GM18951 (cell line): ENCODE results near the gene NOS3.
"Not testable (repeated sequence)": the region's sequence is repeated elsewhere in the genome, so short reads cannot be mapped to it uniquely, and the experiment has no call there.

Experiments
- POLR2A ChIP-seq: IDR thresholded peaks from 4 replicates; pipeline ENCODE4 v1.6.1; 2011; ENCODE audit warnings: mild to moderate bottlenecking; ENCODE audit not compliant: insufficient read length, insufficient read depth; ENCODE audit errors: extremely low read depth
- in situ Hi-C: fragments of 300-500 bp; cut with MboI; formaldehyde crosslinking; loops from one replicate; pipeline ENCODE4 v1.12.0; 2022; ENCODE audit warnings: low sequenced_read_pairs, mixed read lengths, inconsistent platforms; ENCODE audit not compliant: unreplicated experiment

Gene NOS3

DNA sequence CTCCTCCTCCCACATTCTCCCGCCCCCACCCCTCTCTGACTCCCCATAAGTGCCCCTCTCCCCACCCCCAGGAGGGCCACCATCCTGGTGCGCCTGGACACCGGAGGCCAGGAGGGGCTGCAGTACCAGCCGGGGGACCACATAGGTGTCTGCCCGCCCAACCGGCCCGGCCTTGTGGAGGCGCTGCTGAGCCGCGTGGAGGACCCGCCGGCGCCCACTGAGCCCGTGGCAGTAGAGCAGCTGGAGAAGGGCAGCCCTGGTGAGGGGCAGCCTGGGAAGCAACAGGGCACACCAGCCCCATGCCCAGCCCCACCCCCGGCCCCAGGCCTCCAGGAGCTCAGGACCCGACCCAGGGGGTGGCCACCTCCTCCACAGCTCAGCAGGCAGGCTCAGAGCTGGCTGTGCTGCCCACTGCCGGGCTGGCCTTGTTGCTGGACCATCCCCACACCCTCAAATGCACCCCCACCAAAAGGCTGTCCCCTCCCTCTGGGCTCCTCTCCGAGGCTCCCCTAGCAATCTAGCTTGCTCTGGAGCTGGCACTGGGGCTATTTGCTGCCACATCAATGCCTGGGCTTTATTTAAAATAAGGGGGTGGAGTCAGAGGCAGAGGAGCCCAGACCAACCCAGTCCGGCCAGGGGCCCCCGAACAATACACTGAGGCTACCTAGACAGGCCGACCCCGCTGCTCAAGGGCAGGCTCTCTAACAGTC, 18.7 kb downstream of the NOS3 start:
- no peak for TF ChIP-seq POLR2A
- in situ Hi-C loops, result no loop called here

- in situ Hi-C loops, result no loop called here
Measured at GRCh38 chr7:151010037-151010306, 19.2 kb downstream of the NOS3 start.

DNA sequence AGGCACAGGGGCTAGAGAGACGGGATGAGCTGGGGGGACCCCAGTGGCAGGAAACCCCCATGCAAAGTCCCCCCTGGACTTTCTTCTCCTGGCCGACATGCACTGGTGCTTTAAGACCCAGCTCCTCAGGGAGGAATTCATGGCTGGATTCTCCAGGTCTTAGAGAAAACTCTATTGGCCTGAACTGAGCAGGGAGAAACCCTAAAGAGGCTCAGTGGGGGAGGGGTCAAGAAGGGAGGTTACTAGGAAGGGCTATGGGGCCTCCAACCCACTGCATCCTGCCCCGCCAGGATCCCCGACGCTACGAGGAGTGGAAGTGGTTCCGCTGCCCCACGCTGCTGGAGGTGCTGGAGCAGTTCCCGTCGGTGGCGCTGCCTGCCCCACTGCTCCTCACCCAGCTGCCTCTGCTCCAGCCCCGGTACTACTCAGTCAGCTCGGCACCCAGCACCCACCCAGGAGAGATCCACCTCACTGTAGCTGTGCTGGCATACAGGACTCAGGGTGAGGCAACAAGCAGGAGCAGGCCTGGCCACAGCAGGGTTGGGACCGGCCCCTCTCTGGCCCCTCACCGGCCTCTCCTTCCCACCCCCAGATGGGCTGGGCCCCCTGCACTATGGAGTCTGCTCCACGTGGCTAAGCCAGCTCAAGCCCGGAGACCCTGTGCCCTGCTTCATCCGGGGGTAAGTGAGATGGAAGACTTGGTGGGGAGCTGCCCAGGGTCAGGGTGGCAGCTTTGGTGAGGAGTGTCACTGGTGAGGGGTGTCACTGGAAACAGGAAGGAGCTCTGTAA, 19.7 kb downstream of the NOS3 start:
- no peak for TF ChIP-seq POLR2A
- in situ Hi-C loops, result no loop called here

More at GRCh38 chr7:151010037-151010306, 19.2 kb downstream of the NOS3 start:
- TF ChIP-seq POLR2A, result no peak

DNA sequence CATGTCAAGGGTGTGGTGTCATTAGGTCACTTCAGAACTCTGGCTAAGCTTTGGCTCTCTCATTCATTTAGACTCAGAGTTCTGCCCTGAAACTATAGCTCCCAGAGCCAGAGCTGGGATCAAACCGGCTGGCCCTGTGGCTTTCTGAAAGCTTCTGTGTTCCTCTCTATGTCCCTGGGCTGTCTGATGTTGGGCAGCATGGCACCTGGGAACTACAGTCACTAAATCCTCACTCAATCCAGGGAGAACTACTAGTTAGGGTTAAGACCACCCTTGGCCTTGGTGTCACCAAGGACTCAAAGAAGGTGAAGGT, 20.2 kb downstream of the NOS3 start:
- TF ChIP-seq POLR2A, result no peak
- in situ Hi-C loops, result no loop called here

- in situ Hi-C loops, result not testable (repeated sequence)
Measured at GRCh38 chr7:151011616-151012015, 20.8 kb downstream of the NOS3 start.

GRCh38 chr7:151012031-151012692, 21.3 kb downstream of the NOS3 start:
- no peak for TF ChIP-seq POLR2A
- in situ Hi-C loops, result no loop called here

- no peak for TF ChIP-seq POLR2A
- in situ Hi-C loops, result no loop called here
Measured at GRCh38 chr7:151012911-151013347, 22.1 kb downstream of the NOS3 start.

DNA sequence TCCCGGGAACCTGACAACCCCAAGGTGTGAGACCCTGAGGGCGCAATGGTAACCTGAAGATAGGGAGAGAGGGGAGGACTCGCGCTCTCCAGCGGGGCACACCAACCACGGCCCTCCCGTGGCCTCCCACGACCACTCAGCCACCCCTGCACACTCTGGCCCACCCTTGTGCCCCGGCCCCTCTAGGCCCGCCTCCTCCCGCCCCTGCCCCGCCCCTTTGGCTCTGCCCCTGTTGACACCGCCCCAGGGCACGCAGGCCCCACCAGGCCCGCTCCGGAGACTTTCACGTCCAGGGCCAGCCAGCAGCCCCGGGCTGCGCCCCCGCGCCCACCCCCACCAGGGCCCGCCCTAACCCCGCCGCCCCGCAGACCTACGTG, 22.5 kb downstream of the NOS3 start:
- TF ChIP-seq POLR2A, result no peak
- in situ Hi-C loops, result no loop called here

GRCh38 chr7:151013733-151014497, 23.1 kb downstream of the NOS3 start:
- peak; percentile 27 for TF ChIP-seq POLR2A
- in situ Hi-C loops, result no loop called here

GRCh38 chr7:151014950-151015349, 24.1 kb downstream of the NOS3 start:
- no peak for TF ChIP-seq POLR2A
- in situ Hi-C loops, result no loop called here

DNA sequence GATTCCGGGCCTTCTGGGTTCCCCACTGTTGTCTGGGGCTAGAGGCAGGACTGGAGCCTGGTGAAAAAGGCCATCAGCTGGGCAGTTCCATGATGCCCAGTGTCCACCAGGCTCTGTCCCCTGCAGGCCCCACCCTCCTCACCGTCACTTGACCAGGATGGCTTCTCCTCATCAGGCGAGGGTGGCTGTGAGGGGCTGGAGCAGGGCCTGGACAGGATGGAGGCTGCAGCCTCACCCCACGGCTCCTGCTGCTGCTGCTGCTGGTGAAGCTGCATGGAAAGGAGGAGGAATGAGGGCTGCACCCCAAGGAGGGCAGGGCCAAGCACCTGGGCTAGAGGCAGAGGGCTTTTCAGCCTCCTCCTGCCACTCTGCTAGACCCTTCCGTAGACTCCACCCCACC, 25.1 kb downstream of the NOS3 start:
- in situ Hi-C loops, result no loop called here
- no peak for TF ChIP-seq POLR2A

DNA sequence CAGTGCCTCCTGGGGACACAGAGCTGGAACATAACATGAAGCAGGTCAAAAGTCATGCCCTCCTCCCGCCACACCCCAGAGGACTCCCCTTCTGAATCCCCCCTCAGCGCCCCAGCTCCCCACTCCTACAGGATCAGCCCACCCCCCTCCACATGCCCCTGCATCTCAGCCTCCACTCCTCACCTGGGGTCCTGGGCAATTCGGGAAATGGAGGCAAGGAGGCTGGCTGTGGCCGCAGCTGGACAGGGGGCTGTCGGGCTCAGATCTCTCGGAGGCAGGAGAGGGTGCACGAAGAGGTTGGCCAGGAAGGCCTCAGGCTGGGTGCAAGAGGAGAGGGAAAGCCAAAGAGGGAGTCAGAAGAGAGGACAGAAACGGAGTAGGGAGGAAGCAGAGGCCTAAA, 25.7 kb downstream of the NOS3 start:
- in situ Hi-C loops, result no loop called here
- TF ChIP-seq POLR2A, result no peak

DNA sequence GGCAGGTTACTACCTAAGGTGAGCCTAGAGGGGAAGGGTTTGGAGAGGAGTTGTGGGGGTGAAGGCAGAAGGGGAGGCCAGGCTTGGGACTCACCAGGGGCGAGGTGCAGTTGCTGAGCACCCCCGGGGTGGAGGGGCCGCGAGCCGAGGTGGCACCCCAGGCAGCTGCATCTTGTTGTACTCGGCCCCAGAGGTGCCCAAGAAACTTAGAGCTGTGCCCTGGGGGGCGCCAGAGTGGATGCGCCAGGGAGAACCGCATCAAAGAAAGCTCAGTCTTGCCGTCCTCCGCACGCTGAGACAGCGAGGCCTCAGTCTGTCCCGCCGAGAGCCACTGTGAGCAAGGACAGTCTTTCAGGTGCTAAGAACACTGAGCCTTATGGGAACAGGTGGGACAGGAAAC, 26.1 kb downstream of the NOS3 start:
- TF ChIP-seq POLR2A, result no peak
- in situ Hi-C loops, result no loop called here
